ENCODE data around the gene TMEM81.

The TMEM81 gene

GRCh38 chr1:205057808-205058575, 26.3 kb downstream of the TMEM81 start:
- DNase-seq = no peak

- DNase-seq = no peak
Measured at GRCh38 chr1:205056956-205057568, 27.2 kb downstream of the TMEM81 start.

GRCh38 chr1:205056188-205056611, 28.1 kb downstream of the TMEM81 start:
- DNase-seq = no peak

- no peak for DNase-seq
Measured at GRCh38 chr1:205054013-205054412, 30.2 kb downstream of the TMEM81 start.

- DNase-seq = no peak
Measured at GRCh38 chr1:205053296-205053695, 31.0 kb downstream of the TMEM81 start.

- DNase-seq = no peak
Measured at GRCh38 chr1:205052690-205053089, 31.6 kb downstream of the TMEM81 start.

GRCh38 chr1:205049479-205049878, 34.8 kb downstream of the TMEM81 start:
- DNase-seq = no peak

GRCh38 chr1:205048382-205048781, 35.9 kb downstream of the TMEM81 start:
- no peak for DNase-seq

- no peak for DNase-seq
Measured at GRCh38 chr1:205047764-205048231, 36.5 kb downstream of the TMEM81 start.

GRCh38 chr1:205046870-205047269, 37.4 kb downstream of the TMEM81 start:
- DNase-seq = no peak

GRCh38 chr1:205045146-205045545, 39.1 kb downstream of the TMEM81 start:
- DNase-seq = no peak

- no peak for DNase-seq
Measured at GRCh38 chr1:205044741-205045140, 39.5 kb downstream of the TMEM81 start.

- DNase-seq = no peak
Measured at GRCh38 chr1:205043866-205044265, 40.4 kb downstream of the TMEM81 start.

- DNase-seq = no peak
Measured at GRCh38 chr1:205042911-205043806, 41.1 kb downstream of the TMEM81 start, which contains the start of gene CNTN2. Gene CNTN2, plus strand, starts transcription at chr1:205043212. Its CDS starts 9,974 bp downstream, at chr1:205053186.

GRCh38 chr1:205041998-205042910, 42.0 kb downstream of the TMEM81 start:
- no peak for DNase-seq

- no peak for DNase-seq
Measured at GRCh38 chr1:205041001-205041715, 43.1 kb downstream of the TMEM81 start.

- DNase-seq = no peak
Measured at GRCh38 chr1:205038132-205038786, 46.0 kb downstream of the TMEM81 start.

- no peak for DNase-seq
Measured at GRCh38 chr1:205037539-205037938, 46.7 kb downstream of the TMEM81 start.
